Mucosa of rectum (tissue), 2 donors: ENCODE results near the gene PGGHG.
"Not testable (repeated sequence)": the region's sequence is repeated elsewhere in the genome, so short reads cannot be mapped to it uniquely, and the experiment has no call there.

Experiments
- H3K27ac ChIP-seq, 2 donors: one replicate each; pipeline ENCODE4 v1.7.0; 2013; ENCODE audit warnings: inconsistent platforms in 2 of 2, low read depth in 2 of 2, low read length in 2 of 2
- H3K27me3 ChIP-seq, 2 donors: one replicate each; pipeline ENCODE4 v1.7.0; 2013; ENCODE audit warnings: low read length in 2 of 2; ENCODE audit not compliant: control insufficient read depth in 2 of 2, insufficient read depth in 2 of 2
- H3K36me3 ChIP-seq, 2 donors: one replicate each; pipeline ENCODE4 v1.7.0; 2013; ENCODE audit warnings: low read length in 2 of 2; ENCODE audit not compliant: control insufficient read depth in 2 of 2, insufficient read depth in 2 of 2
- H3K4me1 ChIP-seq, 2 donors: one replicate each; pipeline ENCODE4 v1.7.0; 2013; ENCODE audit warnings: low read length in 2 of 2, mild to moderate bottlenecking in 1 of 2; ENCODE audit not compliant: control insufficient read depth in 2 of 2, insufficient read depth in 2 of 2
- H3K4me3 ChIP-seq, 2 donors: one replicate each; pipeline ENCODE4 v1.7.0; 2013; ENCODE audit warnings: low read length in 2 of 2
- H3K9ac ChIP-seq, 2 donors: one replicate each; pipeline ENCODE4 v1.7.0; 2013; ENCODE audit warnings: low read length in 2 of 2, low read depth in 1 of 2, mild to moderate bottlenecking in 1 of 2
- H3K9me3 ChIP-seq, 2 donors: one replicate each; pipeline ENCODE4 v1.7.0; 2013; ENCODE audit warnings: low read length in 2 of 2; ENCODE audit not compliant: control insufficient read depth in 2 of 2
- donor health status: healthy.
- donor health status: Normal muscosa, but diverticular disease.

Gene PGGHG

DNA sequence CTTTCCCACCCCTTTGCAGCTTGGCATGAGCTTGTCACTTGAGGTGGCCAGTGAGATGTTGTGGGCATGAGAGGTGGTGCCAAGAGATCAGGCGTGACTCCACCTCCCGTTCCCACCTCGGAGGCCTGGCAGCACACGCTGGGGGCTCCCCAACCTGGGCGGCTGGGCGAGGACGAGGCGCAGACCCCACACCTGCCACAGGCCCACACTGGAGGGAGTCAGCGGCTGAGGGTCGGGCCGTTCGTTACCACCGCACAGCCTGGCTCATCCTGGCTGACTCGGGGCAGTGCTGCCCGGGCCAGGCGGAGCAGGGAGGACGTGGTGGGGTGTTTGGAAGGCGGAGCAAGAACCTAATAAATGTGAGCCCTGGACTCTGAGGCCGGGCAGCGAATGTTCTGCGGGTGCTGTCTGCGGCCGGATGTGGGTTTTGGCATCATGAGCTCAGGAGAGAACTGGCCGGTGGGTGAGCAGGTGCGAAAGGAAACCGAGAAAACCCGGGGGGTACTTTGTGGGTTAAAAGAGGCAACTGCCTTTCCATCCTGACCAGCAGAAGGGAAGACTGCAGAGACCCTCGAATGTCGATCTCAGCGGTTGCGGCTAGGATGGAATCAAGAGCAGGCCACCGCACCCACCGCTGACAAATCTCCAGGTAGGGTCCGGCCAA is 41.9 kb downstream of the PGGHG start:
- H3K9ac ChIP-seq, result no peak overlapping the region

DNA sequence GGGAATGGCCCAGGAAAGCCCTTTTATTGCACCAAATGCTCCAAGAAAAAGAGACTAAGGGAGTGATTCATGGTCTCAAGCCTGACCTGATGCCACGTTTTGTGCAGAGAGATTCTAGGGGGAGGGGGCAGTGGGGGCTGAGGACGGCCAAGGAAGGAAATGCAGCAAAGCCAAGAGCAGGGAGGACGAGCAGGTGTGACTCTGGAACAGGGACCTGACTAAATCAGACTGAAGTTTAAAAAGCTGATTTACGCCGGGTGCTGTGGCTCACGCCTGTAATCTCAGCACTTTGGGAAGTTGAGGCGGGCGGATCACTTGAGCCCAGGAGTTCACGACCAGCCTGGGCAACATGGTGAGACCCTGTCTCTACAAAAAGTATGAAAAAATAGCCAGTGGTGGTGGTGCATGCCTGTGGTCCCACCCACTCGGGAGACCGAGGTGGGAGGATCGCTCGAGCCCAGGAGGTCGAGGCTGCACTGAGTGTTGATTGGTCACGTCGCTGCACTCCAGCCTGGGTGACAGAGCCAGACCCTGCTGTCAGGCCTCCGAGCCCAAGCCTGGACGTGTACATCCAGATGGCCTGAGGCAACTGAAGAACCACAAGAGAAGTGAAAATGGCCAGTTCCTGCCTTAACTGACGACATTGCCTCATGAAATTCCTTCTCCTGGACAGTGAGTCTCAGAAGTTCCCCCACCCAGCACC is 42.6 kb downstream of the PGGHG start:
- Histone ChIP-seq H3K27ac (no peak overlapping the region), H3K4me1 (peaks cover 8 to 18% of the 10 kb centered on the region in 2 donors), H3K4me3 (no peak overlapping the region), H3K36me3 (no peaks in the 10 kb centered on the region), H3K9me3 (no peaks in the 10 kb centered on the region), H3K27me3 (no peaks in the 10 kb centered on the region), H3K9ac (no peak overlapping the region)

More for the DNA sequence above, 41.9 kb downstream of the PGGHG start:
- Histone ChIP-seq H3K27me3 (no peaks in the 10 kb centered on the region), H3K4me1 (peaks cover 13 to 18% of the 10 kb centered on the region in 2 donors), H3K4me3 (no peak overlapping the region), H3K9me3 (no peaks in the 10 kb centered on the region), H3K27ac (no peak overlapping the region), H3K36me3 (no peaks in the 10 kb centered on the region)

- Histone ChIP-seq H3K36me3 (no peaks in the 10 kb centered on the region), H3K9ac (no peak overlapping the region), H3K27ac (no peak overlapping the region), H3K4me3 (no peak overlapping the region), H3K27me3 (no peaks in the 10 kb centered on the region), H3K9me3 (no peaks in the 10 kb centered on the region), H3K4me1 (peaks cover 0 to 12% of the 10 kb centered on the region in 2 donors)
Observed at GRCh38 chr11:332651-333480, 43.9 kb downstream of the PGGHG start.

- not testable (repeated sequence) for H3K4me3 ChIP-seq, H3K27me3 ChIP-seq, H3K9ac ChIP-seq, H3K27ac ChIP-seq, H3K9me3 ChIP-seq, H3K36me3 ChIP-seq
- peaks cover 0 to 12% of the 10 kb centered on the region in 2 donors for H3K4me1 ChIP-seq
Observed at GRCh38 chr11:333616-334263, 44.8 kb downstream of the PGGHG start.

DNA sequence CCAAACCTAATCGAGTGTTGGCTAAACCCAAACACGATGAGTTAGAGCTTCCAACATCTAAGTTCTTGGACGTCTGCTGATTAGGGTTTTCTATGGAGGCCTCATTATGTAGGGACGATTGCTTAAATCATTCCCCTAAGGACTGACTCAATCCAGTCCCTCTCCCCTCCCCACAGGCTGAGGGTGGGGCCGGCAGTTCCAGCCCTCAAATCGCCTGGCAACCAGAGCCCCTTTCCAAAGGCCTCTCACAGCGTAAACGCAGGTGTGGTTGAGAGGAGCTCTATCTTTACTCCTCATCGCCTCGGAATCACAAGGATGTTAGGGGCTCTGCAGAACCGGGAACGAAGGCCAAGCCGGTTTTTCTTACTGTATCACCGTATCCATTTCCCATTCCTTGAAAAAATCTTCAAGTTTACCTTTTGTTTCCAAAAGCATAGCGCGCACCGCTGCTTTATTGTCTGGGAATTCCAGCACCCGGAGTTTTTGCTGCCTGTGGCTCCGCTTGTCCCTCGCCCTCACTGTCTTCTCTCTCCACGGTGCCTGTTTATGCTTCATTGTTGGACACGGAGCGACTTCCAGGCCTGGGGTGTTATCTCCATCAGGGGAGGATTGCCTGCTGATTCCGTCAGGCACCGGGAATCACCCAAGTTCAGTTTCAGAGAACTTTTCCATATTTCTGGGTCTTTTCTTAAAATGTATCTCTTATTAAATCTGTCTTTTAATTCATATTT is 45.5 kb downstream of the PGGHG start:
- H3K9me3 ChIP-seq, result no peaks in the 10 kb centered on the region
- no peak overlapping the region for H3K9ac ChIP-seq
- H3K4me3 ChIP-seq, result no peak overlapping the region
- no peak overlapping the region for H3K27ac ChIP-seq
- peaks cover 0 to 12% of the 10 kb centered on the region in 2 donors for H3K4me1 ChIP-seq
- H3K27me3 ChIP-seq, result no peaks in the 10 kb centered on the region
- H3K36me3 ChIP-seq, result no peaks in the 10 kb centered on the region

DNA sequence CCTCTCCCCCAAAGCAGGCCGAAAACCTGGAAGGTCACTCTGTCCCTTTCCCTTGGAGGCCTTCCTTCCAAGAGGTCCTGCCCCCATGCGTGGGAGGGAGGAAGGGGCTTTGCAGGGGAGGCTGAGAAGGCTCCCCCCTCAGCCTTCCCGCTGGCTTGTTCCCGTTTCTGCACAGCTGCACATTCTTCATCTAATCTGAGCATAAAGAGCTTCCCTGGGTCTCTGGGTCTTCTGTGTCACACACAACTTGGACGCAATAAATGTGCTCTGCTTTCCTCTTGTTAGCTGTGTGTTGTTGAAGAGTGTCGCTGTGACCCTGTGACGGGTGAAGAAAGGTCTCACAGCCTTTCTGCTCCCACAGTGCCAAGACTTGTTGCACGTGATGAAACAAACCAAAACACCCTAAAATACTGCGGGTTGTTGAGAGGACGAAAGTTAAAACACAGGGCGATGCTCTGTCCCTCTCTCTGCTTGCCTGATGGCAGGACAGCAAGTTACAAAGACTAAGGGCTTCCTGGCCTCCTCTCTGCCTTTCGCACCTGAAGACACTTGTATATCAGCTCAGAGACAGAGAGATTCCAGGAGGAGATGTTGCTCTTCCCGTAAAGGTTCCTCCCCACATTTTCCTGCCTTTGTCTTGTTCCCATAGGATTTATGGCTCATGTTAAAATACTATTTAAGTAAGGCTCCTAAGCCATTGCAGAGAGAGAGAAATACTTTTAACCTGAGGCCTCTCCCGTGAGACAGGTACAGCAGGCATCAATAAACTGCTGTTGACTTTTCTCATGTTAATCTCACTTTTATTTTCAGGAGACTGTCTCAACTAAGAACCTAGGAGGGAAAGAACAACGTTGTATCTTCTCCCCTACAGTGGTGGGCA is 47.1 kb downstream of the PGGHG start:
- Histone ChIP-seq H3K27me3 (no peaks in the 10 kb centered on the region), H3K36me3 (no peaks in the 10 kb centered on the region), H3K9me3 (no peaks in the 10 kb centered on the region), H3K27ac (peak overlapping the region; percentile 56 to 63), H3K4me1 (peaks cover 0 to 12% of the 10 kb centered on the region in 2 donors), H3K4me3 (no peak overlapping the region), H3K9ac (no peak overlapping the region)

- Histone ChIP-seq H3K4me3 (no peak overlapping the region), H3K36me3 (no peaks in the 10 kb centered on the region), H3K9me3 (no peaks in the 10 kb centered on the region), H3K9ac (no peak overlapping the region), H3K27ac (peak overlapping the region; percentile 56 to 63), H3K4me1 (peaks cover 0 to 12% of the 10 kb centered on the region in 2 donors), H3K27me3 (no peaks in the 10 kb centered on the region)
Observed at GRCh38 chr11:336659-337198, 47.8 kb downstream of the PGGHG start.

GRCh38 chr11:337711-338110 is 48.8 kb downstream of the PGGHG start:
- Histone ChIP-seq H3K9me3 (no peaks in the 10 kb centered on the region), H3K27ac (no peak overlapping the region), H3K27me3 (no peaks in the 10 kb centered on the region), H3K9ac (no peak overlapping the region), H3K4me1 (peaks cover 0 to 12% of the 10 kb centered on the region in 2 donors), H3K4me3 (no peak overlapping the region), H3K36me3 (no peaks in the 10 kb centered on the region)

DNA sequence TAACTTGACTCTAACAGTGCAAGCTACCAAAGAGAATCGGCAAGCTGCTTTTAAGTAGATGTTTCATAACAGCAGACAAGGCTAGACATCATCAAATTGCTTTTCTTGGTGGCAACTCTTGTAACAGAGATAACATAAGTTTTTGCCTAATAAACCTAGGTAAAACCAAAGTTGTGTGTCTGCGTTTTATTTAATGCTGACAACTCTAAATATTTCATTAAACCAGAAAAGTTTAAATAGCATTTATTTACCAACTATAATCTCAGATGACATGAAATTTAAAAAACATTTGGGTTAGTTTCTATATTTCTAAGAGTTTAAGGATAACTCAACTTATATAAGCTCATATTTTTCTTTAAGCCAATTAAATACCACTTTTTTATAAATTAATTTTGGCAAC is 51.0 kb downstream of the PGGHG start:
- H3K27me3 ChIP-seq, result no peaks in the 10 kb centered on the region
- peaks cover 0 to 12% of the 10 kb centered on the region in 2 donors for H3K4me1 ChIP-seq
- no peak overlapping the region for H3K9ac ChIP-seq
- H3K9me3 ChIP-seq, result no peaks in the 10 kb centered on the region
- H3K27ac ChIP-seq, result no peak overlapping the region
- H3K36me3 ChIP-seq, result no peaks in the 10 kb centered on the region
- no peak overlapping the region for H3K4me3 ChIP-seq
